Left forelimb (tissue), 1 donor: ENCODE data around the gene USP34.

ENCODE experiments used
- DNase-seq: peaks from one replicate; pipeline ENCODE4 v3.0.0-alpha.2; 2018; ENCODE audit warnings: low spot score

USP34 gene

DNA sequence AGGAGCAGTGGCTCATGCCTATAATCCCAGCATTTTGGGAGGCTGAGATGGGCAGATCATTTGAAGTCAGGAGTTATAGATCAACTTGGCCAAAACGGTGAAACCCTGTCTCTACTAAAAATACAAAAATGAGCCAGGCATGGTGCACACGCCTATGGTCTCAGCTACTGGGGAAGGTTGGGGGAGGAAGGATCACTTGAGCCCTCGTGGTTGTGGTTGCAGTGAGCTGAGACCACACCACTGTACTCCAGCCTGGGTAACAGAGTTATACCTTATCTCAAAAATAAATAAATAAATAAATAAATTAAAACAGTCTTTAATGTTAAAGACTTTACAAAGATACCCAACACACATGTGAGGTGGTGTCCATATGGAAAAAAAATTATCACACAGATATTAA is 174.9 kb downstream of the USP34 start:
- DNase-seq = no peak

DNA sequence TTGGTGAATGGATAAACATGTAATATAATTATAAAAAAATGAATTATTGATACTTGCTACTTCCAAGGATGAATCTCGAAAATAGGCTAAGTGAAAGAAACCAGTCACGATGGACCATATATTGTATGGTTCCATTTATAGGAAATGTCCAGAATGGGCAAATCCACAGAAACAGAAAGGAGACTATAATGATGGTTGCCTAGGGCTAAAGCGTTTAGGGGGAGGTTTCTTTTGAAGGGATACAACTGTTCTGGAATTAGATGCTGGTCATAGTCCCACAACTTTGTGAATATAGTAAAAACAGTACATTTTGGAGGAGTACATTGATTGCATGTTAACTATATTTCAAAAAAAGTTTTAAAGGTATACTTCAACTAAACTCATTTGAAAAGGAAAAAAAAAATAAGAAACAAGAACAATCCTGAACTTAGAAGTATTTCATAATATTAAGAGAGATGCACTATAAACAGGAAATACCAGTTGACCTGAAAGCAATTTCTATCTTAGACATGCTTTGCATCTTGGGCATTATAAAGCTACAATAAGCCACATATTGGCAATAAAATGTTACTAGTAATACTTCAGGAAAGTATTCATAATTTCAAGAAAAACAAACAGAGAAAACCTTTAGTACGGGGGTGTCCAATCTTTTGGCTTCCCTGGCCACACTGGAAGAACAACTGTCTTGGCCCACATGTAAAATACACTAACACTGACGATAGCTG is 178.9 kb downstream of the USP34 start:
- DNase-seq = no peak

DNA sequence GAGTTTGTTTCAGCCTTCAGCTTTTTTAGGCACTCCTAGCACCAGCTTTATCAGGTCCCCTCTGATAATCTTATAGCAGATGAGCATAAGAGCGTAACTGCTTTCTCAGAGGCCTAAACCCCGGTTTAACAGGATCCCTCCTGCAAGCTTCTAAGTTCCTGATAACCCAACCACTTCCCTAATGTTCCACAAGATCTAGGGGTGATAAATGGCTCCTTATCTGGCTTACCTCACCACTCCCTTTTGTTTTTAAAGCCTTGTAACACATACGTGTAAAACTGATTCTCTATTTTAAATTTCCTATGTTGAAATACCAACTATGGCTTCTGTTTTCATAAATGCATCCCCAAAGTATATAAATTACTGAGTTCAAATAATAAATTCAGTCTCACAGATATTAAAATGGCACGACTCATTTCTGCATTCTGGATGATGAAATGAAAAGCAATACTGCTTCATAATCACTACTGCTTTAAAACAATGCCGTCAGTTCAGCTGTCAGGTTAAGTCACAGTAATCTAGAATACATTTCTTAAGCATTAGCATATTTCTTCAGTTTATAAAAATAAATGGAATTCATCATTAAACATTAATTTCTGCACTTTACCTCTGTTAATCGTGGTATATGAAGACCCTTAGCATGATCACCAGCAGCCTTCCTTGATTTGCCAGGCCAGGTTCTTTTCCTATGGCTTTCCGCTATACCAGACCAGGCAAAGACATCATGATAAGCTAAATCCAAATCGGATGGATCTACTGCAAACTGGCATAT is 182.6 kb downstream of the USP34 start:
- no peak for DNase-seq

DNA sequence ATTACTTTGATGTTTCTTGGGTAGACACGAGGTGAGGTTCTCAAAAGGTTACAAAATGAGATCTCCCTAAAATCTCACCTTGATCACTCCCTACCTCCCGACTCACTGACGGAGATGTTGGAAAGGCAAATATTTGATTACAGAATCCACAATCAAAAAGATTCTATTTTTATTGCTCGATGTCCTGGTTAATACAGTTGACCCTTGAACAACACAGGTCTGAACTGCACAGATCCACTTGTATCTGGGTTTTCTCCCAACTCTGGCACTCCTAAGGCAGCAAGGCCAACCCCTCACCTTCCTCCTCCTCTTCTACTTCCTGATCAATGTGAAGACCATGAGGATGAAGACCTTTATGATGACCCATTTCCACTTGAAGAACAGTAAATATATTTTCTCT is 183.6 kb downstream of the USP34 start:
- no peak for DNase-seq

DNA sequence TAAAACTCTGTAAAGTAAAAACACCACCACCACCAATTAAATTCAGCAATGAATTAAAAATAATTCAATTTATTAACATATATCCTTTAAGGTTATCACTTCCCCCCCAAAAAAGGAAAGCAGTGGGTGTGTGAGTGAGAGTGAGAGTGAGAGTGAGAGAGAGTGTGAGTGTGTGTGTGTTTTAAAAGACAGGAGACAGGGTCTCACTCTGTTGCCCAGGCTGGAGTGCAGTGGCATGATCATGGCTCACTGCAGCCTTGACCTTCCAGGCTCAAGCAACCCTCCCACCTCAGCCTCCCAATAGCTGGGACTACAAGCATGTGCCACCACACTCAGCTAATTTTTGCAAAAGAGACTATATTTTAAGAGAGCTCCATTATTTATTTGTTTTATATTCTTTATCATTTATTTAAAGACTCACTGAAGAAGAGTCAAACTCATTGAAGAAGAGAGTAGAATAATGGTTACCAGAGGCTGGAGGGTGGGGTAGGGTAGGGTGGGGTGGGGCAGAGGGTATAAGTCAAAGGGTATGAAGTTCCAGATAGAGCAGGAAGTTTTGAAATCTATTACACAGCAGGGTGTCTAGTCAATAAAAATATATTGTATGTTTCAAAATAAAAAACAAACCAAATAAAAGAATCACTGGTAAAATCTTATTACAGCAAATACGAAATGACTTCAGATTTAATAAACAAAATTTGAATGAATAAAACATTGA is 187.3 kb downstream of the USP34 start:
- DNase-seq = no peak

DNA sequence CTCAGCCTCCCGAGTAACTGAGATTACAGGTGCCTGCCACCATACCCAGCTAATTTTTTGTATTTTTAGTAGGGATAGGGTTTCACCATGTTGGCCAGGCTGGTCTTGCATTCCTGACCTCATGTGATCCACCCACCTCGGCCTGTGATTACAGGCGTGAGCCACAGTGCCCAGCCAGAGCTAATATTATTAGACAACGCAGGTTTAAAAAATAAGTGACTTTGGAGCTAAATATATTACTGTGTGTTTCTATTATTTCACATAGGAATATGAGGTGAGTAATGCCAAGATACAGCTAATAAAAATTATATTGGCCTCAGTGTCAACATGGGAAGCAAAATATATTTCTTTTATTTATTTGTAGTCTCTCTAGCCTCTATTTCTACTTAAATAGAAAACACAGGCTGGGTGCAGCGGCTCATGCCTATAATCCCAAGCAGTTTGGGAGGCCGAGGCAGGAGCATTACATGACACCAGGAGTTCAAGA is 188.7 kb downstream of the USP34 start:
- DNase-seq = no peak

- no peak for DNase-seq
Measured at GRCh38 chr2:61281321-61281720, 189.6 kb downstream of the USP34 start.

DNA sequence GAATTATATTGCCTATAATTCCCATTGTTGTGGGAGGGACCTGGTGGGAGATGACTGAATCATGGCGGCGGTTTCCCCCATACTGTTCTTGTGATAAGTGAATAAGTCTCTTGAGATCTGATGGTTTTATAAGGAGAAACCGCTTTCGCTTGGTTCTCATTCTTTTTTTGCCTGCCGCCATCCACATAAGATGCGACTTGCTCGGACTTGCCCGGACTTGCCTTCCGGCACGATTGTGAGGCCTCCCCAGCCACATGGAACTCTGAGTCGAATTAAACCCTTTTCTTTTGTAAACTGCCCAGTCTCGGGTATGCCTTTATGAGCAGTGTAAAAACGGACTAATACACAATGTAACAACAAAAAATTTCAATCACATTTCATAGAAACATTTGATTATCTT is 193.1 kb downstream of the USP34 start:
- DNase-seq = no peak

DNA sequence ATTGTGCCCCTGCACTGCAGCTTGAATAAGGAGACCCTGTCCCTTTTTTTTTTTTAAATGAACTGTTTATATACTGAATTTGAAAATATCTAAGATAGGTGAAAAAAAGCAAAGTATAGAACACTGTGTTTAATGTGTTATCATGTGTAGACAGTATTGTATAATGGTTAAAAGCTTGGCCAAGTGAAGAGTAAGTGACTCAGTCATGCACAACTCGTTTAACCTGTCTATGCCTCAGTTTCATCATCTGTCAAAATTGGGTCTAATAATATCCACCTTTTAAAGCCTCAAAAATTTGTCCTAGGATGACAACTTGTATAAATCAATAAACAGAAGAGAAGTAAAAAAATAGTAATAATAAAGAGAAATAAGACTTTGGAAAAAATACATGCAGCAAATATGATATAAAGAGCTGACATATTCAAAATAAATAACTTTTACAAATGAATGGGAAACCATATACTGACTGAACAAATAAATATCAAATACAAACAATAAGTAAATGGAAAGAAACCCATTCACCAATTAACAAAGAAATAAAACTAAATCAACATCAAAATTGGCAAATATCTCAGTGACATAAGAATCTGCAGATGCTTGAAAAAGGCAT is 195.2 kb downstream of the USP34 start:
- DNase-seq = no peak

GRCh38 chr2:61272421-61273070 is 198.3 kb downstream of the USP34 start:
- no peak for DNase-seq

- no peak for DNase-seq
Measured at GRCh38 chr2:61268249-61268648, 202.6 kb downstream of the USP34 start.

DNA sequence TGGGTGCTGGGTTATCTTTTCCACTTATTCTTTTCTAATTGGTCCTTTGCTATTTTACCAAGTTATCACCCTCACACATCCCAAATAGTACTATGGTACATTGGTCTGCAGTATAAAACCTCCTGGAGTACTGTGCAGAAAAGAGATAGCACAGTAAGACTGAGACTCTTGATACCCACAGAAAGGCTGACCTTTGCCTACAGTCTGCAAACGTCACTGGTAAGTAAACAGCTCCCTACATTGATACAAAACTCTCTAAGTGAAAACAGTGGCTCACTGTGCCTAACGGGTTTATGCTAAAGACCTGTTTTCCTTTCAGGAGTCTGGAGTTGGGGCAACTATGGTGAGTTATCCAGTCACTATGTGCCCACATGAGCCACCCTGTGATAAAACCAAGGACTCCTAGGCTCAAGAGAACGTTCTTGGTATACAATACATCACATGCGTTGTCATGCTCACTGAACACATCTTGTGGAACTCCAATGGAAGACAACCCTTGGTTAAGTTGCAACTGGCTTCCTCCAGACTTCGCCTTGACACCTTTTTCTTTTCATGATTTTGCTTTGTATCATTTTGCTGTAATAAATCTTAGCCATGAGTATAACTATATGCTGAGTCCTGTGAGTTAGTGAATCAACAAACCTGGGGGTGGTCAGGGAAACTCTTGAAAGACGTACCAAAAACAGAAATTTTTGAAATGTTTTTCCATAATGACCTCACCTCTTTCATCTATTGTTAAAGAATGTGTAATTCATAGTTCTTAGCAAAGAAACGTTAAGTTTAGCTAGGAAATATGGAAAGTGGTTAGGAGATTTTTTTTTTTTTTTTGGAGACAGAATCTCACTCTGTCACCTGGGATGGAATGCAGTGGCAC is 204.0 kb downstream of the USP34 start:
- no peak for DNase-seq

GRCh38 chr2:61263830-61264229 is 207.1 kb downstream of the USP34 start:
- no peak for DNase-seq

DNA sequence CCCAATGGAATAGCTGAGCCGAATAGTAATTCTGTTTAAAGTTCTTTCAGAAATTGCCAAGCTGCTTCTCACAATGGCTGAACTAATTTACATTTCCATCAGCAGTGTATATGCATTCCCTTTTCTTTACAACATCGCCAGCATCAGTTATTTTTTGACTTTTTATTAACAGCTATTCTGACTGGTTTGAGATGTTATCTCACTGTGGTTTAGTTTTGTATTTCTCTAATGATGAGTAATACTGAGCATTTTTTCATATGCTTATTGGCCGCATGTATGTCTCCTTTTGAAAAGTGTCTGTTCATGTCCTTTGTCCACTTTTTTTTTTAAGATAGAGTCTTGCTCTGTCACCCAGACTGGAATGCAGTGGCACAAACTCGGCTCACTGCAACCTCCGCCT is 208.2 kb downstream of the USP34 start:
- no peak for DNase-seq

DNA sequence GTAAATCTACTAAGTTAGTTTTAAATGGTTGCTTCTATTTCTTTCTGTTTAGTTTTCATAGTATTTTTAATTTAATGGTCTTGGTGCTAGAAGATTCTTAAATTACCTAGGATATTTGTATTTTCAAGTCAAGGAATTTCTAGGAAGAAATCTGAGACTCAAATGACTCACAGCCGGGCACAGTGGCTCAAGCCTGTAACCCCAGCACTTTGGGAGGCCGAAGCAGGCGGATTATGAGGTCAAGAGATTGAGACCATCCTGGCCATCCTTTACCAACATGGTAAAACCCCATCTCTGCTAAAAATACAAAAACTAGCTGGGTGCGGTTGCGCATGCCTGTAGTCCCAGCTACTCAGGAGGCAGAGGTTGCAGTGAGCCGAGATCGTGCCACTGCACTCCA is 213.4 kb downstream of the USP34 start:
- no peak for DNase-seq

GRCh38 chr2:61255580-61256437 is 215.1 kb downstream of the USP34 start:
- DNase-seq = no peak

DNA sequence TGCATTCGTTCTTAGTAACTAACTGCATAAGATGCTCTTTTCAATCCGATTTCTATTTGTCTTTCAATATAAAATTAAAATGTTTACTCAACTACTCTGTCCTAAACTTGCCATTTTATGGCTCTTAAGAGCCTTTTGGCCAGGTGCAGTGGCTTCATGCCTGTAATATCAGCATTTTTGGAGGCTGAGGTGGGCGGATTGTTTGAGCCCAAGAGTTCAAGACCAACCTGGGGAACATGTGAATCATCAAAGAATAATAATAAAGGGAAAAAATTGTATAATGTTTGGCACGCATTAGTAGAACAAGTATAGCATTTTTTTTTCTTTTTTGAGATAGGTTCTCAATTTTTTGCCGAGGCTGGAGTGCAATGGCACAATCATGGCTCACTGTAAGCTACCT is 216.4 kb downstream of the USP34 start:
- no peak for DNase-seq

GRCh38 chr2:61253136-61253535 is 217.8 kb downstream of the USP34 start:
- DNase-seq = no peak

- no peak for DNase-seq
Measured at GRCh38 chr2:61252031-61252430, 218.9 kb downstream of the USP34 start.

- no peak for DNase-seq
Measured at GRCh38 chr2:61249521-61250071, 221.3 kb downstream of the USP34 start.
